ENCODE measurements around the gene ZFHX2. TPM values are rescaled to one million over a fixed set of nuclear protein-coding genes. Genes with fewer than 3 reads are reported as not detected.
A peak's percentile ranks its signal among the peaks of the same experiment; 100 is the strongest.
"Not testable (repeated sequence)": the region's sequence is repeated elsewhere in the genome, so short reads cannot be mapped to it uniquely, and the experiment has no call there.

The ZFHX2 gene
- total RNA-seq, 2 donors from 2014 or later = 0.59 to 0.85 TPM

- no peak overlapping the region for H3K4me3 ChIP-seq
- DNase-seq (ENCODE audit: low spot score) = peak; percentile 73
- H3K27me3 ChIP-seq = no peaks in the 10 kb centered on the region
- no peak overlapping the region for H3K27ac ChIP-seq
- peak; percentile 40 to 78 for TF ChIP-seq CTCF (IDR thresholded peaks at IDR 0.05)
- peaks cover 0 to 5% of the 10 kb centered on the region in 2 donors for H3K4me1 ChIP-seq
- H3K9me3 ChIP-seq = no peaks in the 10 kb centered on the region
- no peaks in the 10 kb centered on the region for H3K36me3 ChIP-seq
These were observed 37.5 kb upstream of the ZFHX2 start for GRCh38 chr14:23588884-23589598.

DNA sequence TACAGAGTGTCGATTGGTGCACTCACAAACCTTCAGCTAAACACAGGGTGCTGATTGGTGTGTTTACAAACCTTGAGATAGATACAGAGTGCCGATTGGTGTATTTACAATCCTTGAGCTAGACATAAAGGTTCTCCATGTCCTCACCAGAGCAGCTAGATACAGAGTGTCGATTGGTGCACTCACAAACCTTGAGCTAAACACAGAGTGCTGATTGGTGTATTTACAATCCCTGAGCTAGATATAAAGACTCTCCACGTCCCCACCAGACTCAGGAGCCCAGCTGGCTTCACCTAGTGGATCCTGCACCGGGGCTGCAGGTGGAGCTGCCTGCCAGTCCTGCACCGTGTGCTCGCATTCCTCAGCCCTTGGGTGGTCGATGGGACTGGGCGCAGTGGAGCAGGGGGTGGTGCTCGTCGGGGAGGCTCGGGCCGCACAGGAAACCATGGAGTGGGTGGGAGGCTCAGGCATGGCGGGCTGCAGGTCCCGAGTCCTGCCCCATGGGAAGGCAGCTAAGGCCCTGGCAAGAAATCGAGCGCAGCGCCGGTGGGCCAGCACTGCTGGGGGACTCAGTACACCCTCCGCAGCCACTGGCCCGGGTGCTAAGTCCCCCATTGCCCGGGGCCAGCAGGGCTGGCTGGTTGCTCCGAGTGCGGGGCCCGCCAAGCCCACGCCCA, 33.1 kb upstream of the ZFHX2 start:
- not testable (repeated sequence) for H3K9me3 ChIP-seq; H3K27me3 ChIP-seq; H3K4me3 ChIP-seq; DNase-seq (ENCODE audit: low spot score); H3K36me3 ChIP-seq; H3K27ac ChIP-seq; H3K4me1 ChIP-seq

GRCh38 chr14:23583761-23584526, 32.4 kb upstream of the ZFHX2 start:
- not testable (repeated sequence) for DNase-seq (ENCODE audit: low spot score); H3K4me1 ChIP-seq

DNA sequence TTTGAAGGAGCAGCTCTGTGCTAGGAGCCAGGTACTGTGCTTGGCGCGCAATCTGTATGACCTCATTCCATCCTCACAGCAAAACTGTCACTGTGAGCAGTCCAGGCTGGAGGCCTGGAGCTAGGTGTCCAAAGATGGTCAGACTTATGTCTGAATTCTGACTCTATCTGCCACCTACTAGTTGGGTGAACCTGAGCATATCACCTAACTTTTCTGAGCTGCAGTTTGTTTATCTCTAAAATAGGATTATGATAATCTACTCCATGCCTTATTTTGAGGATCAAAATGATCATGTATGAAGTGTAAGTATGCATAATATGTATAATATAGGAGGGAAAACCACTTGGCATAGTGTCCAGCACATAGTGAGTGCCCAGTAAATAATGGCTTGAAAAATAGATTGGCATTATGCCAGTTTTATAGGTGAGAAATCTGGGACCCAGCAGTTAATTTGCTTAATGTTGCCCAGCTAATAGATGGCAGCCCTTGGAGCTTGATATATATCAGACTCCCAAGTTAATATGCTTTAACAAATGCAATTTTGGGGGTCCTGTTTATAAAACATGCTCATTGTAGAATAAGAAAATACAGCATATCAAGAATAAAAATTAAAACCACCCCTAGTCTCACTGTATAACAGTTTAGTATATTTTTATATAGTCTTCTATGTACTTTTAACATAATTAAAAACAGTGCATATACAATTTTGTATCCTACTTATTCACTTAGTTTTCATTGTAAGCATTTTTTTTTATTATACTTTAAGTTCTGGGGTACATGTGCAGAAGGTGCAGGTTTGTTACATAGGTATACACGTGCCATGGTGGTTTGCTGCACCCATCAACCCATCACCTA, 31.6 kb upstream of the ZFHX2 start:
- no peak overlapping the region for H3K27ac ChIP-seq
- no peaks in the 10 kb centered on the region for H3K36me3 ChIP-seq
- H3K27me3 ChIP-seq = peaks cover 0 to 8% of the 10 kb centered on the region in 2 donors
- peaks cover 0 to 4% of the 10 kb centered on the region in 2 donors for H3K4me1 ChIP-seq
- no peaks in the 10 kb centered on the region for H3K9me3 ChIP-seq
- no peak for TF ChIP-seq CTCF (IDR thresholded peaks at IDR 0.05)
- no peak for DNase-seq (ENCODE audit: low spot score)
- no peak overlapping the region for H3K4me3 ChIP-seq

More at GRCh38 chr14:23583761-23584526, 32.4 kb upstream of the ZFHX2 start:
- H3K27ac ChIP-seq, H3K36me3 ChIP-seq, H3K9me3 ChIP-seq, H3K27me3 ChIP-seq, H3K4me3 ChIP-seq: not testable (repeated sequence)

DNA sequence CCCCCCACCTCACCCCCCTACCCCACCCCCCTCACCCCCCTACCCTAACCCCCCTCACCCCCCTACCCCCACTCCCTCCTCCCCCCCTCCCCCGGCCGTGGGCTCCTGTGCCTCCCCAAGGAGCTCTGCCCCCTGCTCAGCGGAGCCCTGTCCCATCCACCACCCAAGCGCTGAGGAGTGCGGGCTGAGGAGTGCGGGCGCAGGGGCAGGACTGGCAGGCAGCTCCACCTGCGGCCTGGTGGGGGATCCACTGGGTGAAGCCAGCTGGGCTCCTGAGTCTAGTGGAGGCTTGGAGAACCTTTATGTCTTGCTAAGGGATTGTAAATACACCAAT, 29.4 kb upstream of the ZFHX2 start:
- DNase-seq (ENCODE audit: low spot score) = no peak
- no peaks in the 10 kb centered on the region for H3K9me3 ChIP-seq
- no peaks in the 10 kb centered on the region for H3K36me3 ChIP-seq
- H3K4me1 ChIP-seq = peaks cover 0 to 24% of the 10 kb centered on the region in 2 donors
- peaks cover 15 to 29% of the 10 kb centered on the region in 2 donors for H3K27me3 ChIP-seq
- H3K4me3 ChIP-seq = no peak overlapping the region
- H3K27ac ChIP-seq = no peak overlapping the region
- TF ChIP-seq CTCF (IDR thresholded peaks at IDR 0.05) = no peak

GRCh38 chr14:23580152-23580926, 28.8 kb upstream of the ZFHX2 start:
- Histone ChIP-seq H3K4me3 (no peak overlapping the region), H3K27ac (no peak overlapping the region), H3K9me3 (no peaks in the 10 kb centered on the region), H3K27me3 (peaks cover 15 to 34% of the 10 kb centered on the region in 2 donors), H3K36me3 (no peaks in the 10 kb centered on the region), H3K4me1 (peaks cover 0 to 24% of the 10 kb centered on the region in 2 donors)
- no peak for TF ChIP-seq CTCF (IDR thresholded peaks at IDR 0.05)
- no peak for DNase-seq (ENCODE audit: low spot score)
